Transverse colon (tissue), 4 donors: Measurements from ENCODE around the gene DEUP1. TPM values are rescaled to one million over a fixed set of nuclear protein-coding genes. Genes with fewer than 3 reads are reported as not detected.

Experiments used
- DNase-seq: peaks from one replicate; pipeline ENCODE4 v3.0.0-alpha.2; 2019
- H3K27ac ChIP-seq, 4 donors: fragments of 200-600 bp; sonication (generic); 2 replicates each; pipeline ENCODE4 v1.5.1; 2016 to 2018; ENCODE audit warnings: inconsistent platforms in 4 of 4
- H3K27me3 ChIP-seq: fragments of 200-600 bp; sonication (generic); 2 replicates; pipeline ENCODE4 v1.5.1; 2017; ENCODE audit warnings: inconsistent platforms
- H3K36me3 ChIP-seq, 4 donors: fragments of 200-600 bp; sonication (generic); 2 replicates each; pipeline ENCODE4 v1.5.1; 2017 to 2019; ENCODE audit warnings: inconsistent platforms in 4 of 4
- H3K4me1 ChIP-seq, 4 donors: fragments of 200-600 bp; sonication (generic); 2 replicates each; pipeline ENCODE4 v1.5.1; 2017 to 2020; ENCODE audit warnings: inconsistent platforms in 4 of 4
- H3K4me3 ChIP-seq, 4 donors: fragments of 200-600 bp; sonication (generic); 1 replicate in 1 of 4; 2 replicates in 3 of 4; pipeline versions ENCODE4 v1.5.1 to v1.6.1; 2017 to 2019; ENCODE audit warnings: inconsistent platforms in 4 of 4
- H3K9me3 ChIP-seq, 2 donors: fragments of 200-600 bp; sonication (generic); 2 replicates each; pipeline ENCODE4 v1.5.1; 2017 to 2019; ENCODE audit warnings: inconsistent platforms in 2 of 2
- CTCF ChIP-seq, 5 experiments: fragments of 200-600 bp in 3 of 5; fragments of 450-650 bp in 2 of 5; sonication (generic) in 3 of 5; IDR thresholded peaks; 1 replicate in 2 of 5; 2 replicates in 3 of 5; pipeline ENCODE4 v1.5.1; 2016 to 2017; ENCODE audit warnings: antibody characterized with exemption in 5 of 5, inconsistent platforms in 3 of 5, mild to moderate bottlenecking in 2 of 5, moderate library complexity in 1 of 5
- EP300 ChIP-seq: sonication (generic); formaldehyde crosslinking; IDR thresholded peaks from one replicate; pipeline ENCODE4 v1.6.1; 2017; ENCODE audit warnings: antibody characterized with exemption, low read depth
- POLR2A ChIP-seq: fragments of 450-650 bp; IDR thresholded peaks from one replicate; pipeline ENCODE4 v1.6.1; 2016; ENCODE audit warnings: antibody characterized with exemption, mild to moderate bottlenecking, moderate library complexity
- POLR2AphosphoS5 ChIP-seq, 3 donors: sonication (generic); formaldehyde crosslinking; IDR thresholded peaks; one replicate each; pipeline ENCODE4 v1.6.1; 2016; ENCODE audit warnings: antibody characterized with exemption in 3 of 3
- WGBS, 2 donors: methylation state at CpG; one replicate each; pipeline ENCODE4 v1.1.5; 2018; ENCODE audit warnings: low coverage in 1 of 2; 5-methylcytosine and 5-hydroxymethylcytosine counted together
- in situ Hi-C, 4 donors: fragments of 200-750 bp; cut with MboI; loops; one replicate each; pipeline versions ENCODE4 v1.15.0 to v1.15.1; 2017; ENCODE audit warnings: low sequenced_read_pairs in 3 of 4, low pct_ligation_motif_present in 1 of 4, low pct_unique_long_range_greater_than_20kb in 1 of 4
- intact Hi-C: fragments of 100-400 bp; cut with DNase I; formaldehyde crosslinking; loops from one replicate; pipeline ENCODE4 v1.15.1; 2023; ENCODE audit warnings: low total_unique reads
- total RNA-seq, 4 donors: library from RNA; depleted of rRNA; stranded (reverse); fragments of >200 nt; gene quantifications; one replicate each; pipeline ENCODE4 v1.1.0, GENCODE V29; 2016

The DEUP1 gene
- total RNA-seq, 4 donors from 2014 or later = not detected

GRCh38 chr11:93468290-93468689, 137.7 kb downstream of the DEUP1 start:
- H3K36me3 ChIP-seq = no peaks in the 10 kb centered on the region
- 52 to 68% methylated on average over 3 to 5 of the region's 5 CpGs for WGBS, 2 donors
- H3K4me3 ChIP-seq = no peak overlapping the region
- no peak overlapping the region for H3K27ac ChIP-seq
- TF ChIP-seq EP300 = no peak
- no peak for TF ChIP-seq POLR2A
- TF ChIP-seq CTCF (IDR thresholded peaks at IDR 0.05) = no peak
- in situ Hi-C loops = no loop called here
- no peak for DNase-seq
- intact Hi-C loops = loop anchor here (10.0 kb wide), 1 partner anchor 1957 kb away; no protein-coding TSS in a partner anchor
- H3K27me3 ChIP-seq = no peaks in the 10 kb centered on the region
- H3K4me1 ChIP-seq = no peaks in the 10 kb centered on the region
- H3K9me3 ChIP-seq = no peaks in the 10 kb centered on the region

- in situ Hi-C loops (no loop called here), intact Hi-C loops (no loop called here)
- WGBS, 2 donors = 89 to 96% methylated on average over 1 of the region's 1 CpG
- Histone ChIP-seq H3K9me3 (no peaks in the 10 kb centered on the region), H3K27ac (no peak overlapping the region), H3K4me1 (no peaks in the 10 kb centered on the region), H3K36me3 (no peaks in the 10 kb centered on the region), H3K4me3 (no peak overlapping the region), H3K27me3 (no peaks in the 10 kb centered on the region)
- TF ChIP-seq POLR2A (no peak), POLR2AphosphoS5 (IDR thresholded peaks at IDR 0.05) (no peak), CTCF (IDR thresholded peaks at IDR 0.05) (no peak), EP300 (no peak)
- no peak for DNase-seq
These were observed 143.6 kb downstream of the DEUP1 start for GRCh38 chr11:93474123-93474522.

GRCh38 chr11:93476796-93477195, 146.3 kb downstream of the DEUP1 start:
- peaks cover 0 to 11% (median 7%) of the 10 kb centered on the region in 4 donors for H3K4me1 ChIP-seq
- H3K4me3 ChIP-seq = no peak overlapping the region
- in situ Hi-C loops (no loop called here), intact Hi-C loops (no loop called here)
- no peak for DNase-seq
- TF ChIP-seq POLR2A = no peak
- no peak for TF ChIP-seq EP300
- no peak for TF ChIP-seq CTCF (IDR thresholded peaks at IDR 0.05)
- TF ChIP-seq POLR2AphosphoS5 (IDR thresholded peaks at IDR 0.05) = no peak
- no peaks in the 10 kb centered on the region for H3K36me3 ChIP-seq
- no peaks in the 10 kb centered on the region for H3K9me3 ChIP-seq
- H3K27ac ChIP-seq = no peak overlapping the region
- H3K27me3 ChIP-seq = no peaks in the 10 kb centered on the region
- WGBS, 2 donors = 75% methylated on average over 1 to 3 of the region's 3 CpGs

- intact Hi-C loops = no loop called here
- Histone ChIP-seq H3K9me3 (no peaks in the 10 kb centered on the region), H3K27ac (no peak overlapping the region), H3K36me3 (no peaks in the 10 kb centered on the region), H3K27me3 (no peaks in the 10 kb centered on the region), H3K4me3 (no peak overlapping the region), H3K4me1 (peaks cover 0 to 15% (median 8%) of the 10 kb centered on the region in 4 donors)
- 8 to 76% methylated on average over 2 to 11 of the region's 11 CpGs for WGBS, 2 donors
- in situ Hi-C loops = no loop called here
- no peak for TF ChIP-seq POLR2A
- no peak for TF ChIP-seq POLR2AphosphoS5 (IDR thresholded peaks at IDR 0.05)
- no peak for TF ChIP-seq EP300
- no peak for DNase-seq
These were observed 147.2 kb downstream of the DEUP1 start for GRCh38 chr11:93477684-93478234.

GRCh38 chr11:93478841-93479240, 148.3 kb downstream of the DEUP1 start:
- Histone ChIP-seq H3K4me3 (no peak overlapping the region), H3K4me1 (peaks cover 0 to 19% (median 8%) of the 10 kb centered on the region in 4 donors), H3K27ac (no peak overlapping the region), H3K27me3 (no peaks in the 10 kb centered on the region), H3K36me3 (no peaks in the 10 kb centered on the region), H3K9me3 (no peaks in the 10 kb centered on the region)
- intact Hi-C loops = no loop called here
- 94 to 98% methylated on average over 16 to 19 of the region's 19 CpGs for WGBS, 2 donors
- TF ChIP-seq CTCF (IDR thresholded peaks at IDR 0.05) (no peak), EP300 (no peak), POLR2AphosphoS5 (IDR thresholded peaks at IDR 0.05) (no peak), POLR2A (no peak)
- in situ Hi-C loops = no loop called here
- no peak for DNase-seq
